ENCODE measurements around the gene CNTN5. TPM values are rescaled to one million over a fixed set of nuclear protein-coding genes. Genes with fewer than 3 reads are reported as not detected.

CNTN5 gene
- polyA plus RNA-seq, 1 of the 3 experiments (the other 2 are of a cell fraction), result not detected

- no peak overlapping the region for H3K9ac ChIP-seq
- H3K4me2 ChIP-seq, result no peak overlapping the region; the same call in 1 of the 2 replicates
- no peaks in the 10 kb centered on the region for H3F3A ChIP-seq (replicated peaks; ENCODE audit: insufficient read depth)
- no peaks in the 10 kb centered on the region for H3K36me3 ChIP-seq (replicated peaks in 1 of 2; ENCODE audit: control insufficient read depth in 1 of 2, insufficient read depth in 2 of 2, low read length in 1 of 2)
- no peaks in the 10 kb centered on the region for H3K9me2 ChIP-seq
- H4K20me1 ChIP-seq (ENCODE audit: insufficient read depth), result no peaks in the 10 kb centered on the region
- no peak overlapping the region for H3K4me3 ChIP-seq (ENCODE audit: low read depth in 2 of 2, low read length in 1 of 2)
- TF ChIP-seq REST (IDR thresholded peaks at IDR 0.05; ENCODE audit: low read depth, low read length) (no peak), USF1 (IDR thresholded peaks at IDR 0.05; ENCODE audit: borderline replicate concordance, low read depth) (no peak), SMC3 (IDR thresholded peaks at IDR 0.05; ENCODE audit: low read depth, low read length) (no peak), RXRA (IDR thresholded peaks at IDR 0.05; ENCODE audit: borderline replicate concordance, low read depth) (no peak), JUND (IDR thresholded peaks at IDR 0.05) (no peak), NFIC (IDR thresholded peaks at IDR 0.05; ENCODE audit: borderline replicate concordance) (no peak), MEF2A (IDR thresholded peaks at IDR 0.05; ENCODE audit: borderline replicate concordance, low read depth) (no peak), EP300 (IDR thresholded peaks at IDR 0.05; ENCODE audit: borderline replicate concordance in 1 of 2, low read depth in 1 of 2, low read length in 1 of 2) (no peak), NRF1 (IDR thresholded peaks at IDR 0.05; ENCODE audit: low read depth, low read length) (no peak), GABPA (IDR thresholded peaks at IDR 0.05; ENCODE audit: low read depth) (no peak), CHD2 (IDR thresholded peaks at IDR 0.05; ENCODE audit: low read length, partially characterized antibody) (no peak), FOXJ3 (CRISPR knock-in tag; IDR thresholded peaks at IDR 0.05) (no peak), TEAD4 (IDR thresholded peaks at IDR 0.05; ENCODE audit: borderline replicate concordance, insufficient read depth) (no peak), FOSL2 (IDR thresholded peaks at IDR 0.05; ENCODE audit: borderline replicate concordance, low read depth) (no peak), RCOR1 (IDR thresholded peaks at IDR 0.05; ENCODE audit: low read length) (no peak), CTCF (IDR thresholded peaks at IDR 0.05) (no peak)
- WGBS (ENCODE audit: low lambda C conversion rate), result 7% methylated on average over 9 of the region's 9 CpGs
- no peaks in the 10 kb centered on the region for H3K27me3 ChIP-seq (ENCODE audit: insufficient read depth)
- no peaks in the 10 kb centered on the region for H3K9me3 ChIP-seq
- no peak overlapping the region for H3K27ac ChIP-seq (ENCODE audit: low read depth in 2 of 2, low read length in 1 of 2)
- no peak for DNase-seq
- H2AFZ ChIP-seq (ENCODE audit: low read depth), result no peak overlapping the region
- CTCF ChIA-PET, result no interaction called here
- no peaks in the 10 kb centered on the region for H3K79me2 ChIP-seq (ENCODE audit: insufficient read depth)
- no peaks in the 10 kb centered on the region for H3K4me1 ChIP-seq (ENCODE audit: control insufficient read depth in 1 of 2, insufficient read depth in 2 of 2, low read depth in 1 of 2, low read length in 1 of 2)
- POLR2A ChIA-PET, result no interaction called here
These were observed 916.6 kb downstream of the CNTN5 start for GRCh38 chr11:99937330-99937729.

Measured in SK-N-SH (cell line).